Lung (tissue), 12 donors: ENCODE results near the gene TNS3. TPM values are rescaled to one million over a fixed set of nuclear protein-coding genes. Genes with fewer than 3 reads are reported as not detected.

ENCODE experiments used
- ATAC-seq: fragments of 200-7000 bp; cut with Tn5 transposase; one replicate; pipeline ENCODE4 v1.9.1; 2020; ENCODE audit warnings: moderate number of reproducible peaks; ENCODE audit not compliant: insufficient read depth, low FRiP score
- DNase-seq, 3 donors: peaks; one replicate each; pipeline ENCODE4 v3.0.0-alpha.2; 2013 to 2017
- H3K27ac ChIP-seq, 2 donors: one replicate each; pipeline ENCODE4 v1.5.1; 2013; ENCODE audit warnings: mild to moderate bottlenecking in 2 of 2, moderate library complexity in 2 of 2, control low read depth in 1 of 2, inconsistent platforms in 1 of 2, low read depth in 1 of 2, low read length in 1 of 2
- H3K27me3 ChIP-seq, 3 donors: one replicate each; pipeline ENCODE4 v1.5.1; 2013; ENCODE audit warnings: low read length in 2 of 3; ENCODE audit not compliant: control insufficient read depth in 3 of 3, insufficient read depth in 3 of 3
- H3K36me3 ChIP-seq, 4 donors: one replicate each; pipeline ENCODE4 v1.5.1; 2013; ENCODE audit warnings: low read length in 4 of 4, mild to moderate bottlenecking in 1 of 4, moderate library complexity in 1 of 4; ENCODE audit not compliant: control insufficient read depth in 4 of 4, insufficient read depth in 4 of 4
- H3K4me1 ChIP-seq, 5 donors: one replicate each; pipeline ENCODE4 v1.5.1; 2013; ENCODE audit warnings: low read length in 5 of 5, mild to moderate bottlenecking in 2 of 5, moderate library complexity in 1 of 5; ENCODE audit not compliant: control insufficient read depth in 5 of 5, insufficient read depth in 5 of 5
- H3K4me3 ChIP-seq: one replicate; pipeline ENCODE4 v1.5.1; 2013; ENCODE audit warnings: mild to moderate bottlenecking, control low read depth, moderate library complexity
- H3K9ac ChIP-seq, 2 donors: one replicate each; pipeline ENCODE4 v1.5.1; 2013; ENCODE audit warnings: low read length in 2 of 2, control low read depth in 1 of 2; ENCODE audit not compliant: insufficient read depth in 1 of 2
- H3K9me3 ChIP-seq, 4 donors: one replicate each; pipeline ENCODE4 v1.5.1; 2013; ENCODE audit warnings: low read length in 3 of 4, mild to moderate bottlenecking in 1 of 4, moderate library complexity in 1 of 4; ENCODE audit not compliant: control insufficient read depth in 4 of 4, insufficient read depth in 3 of 4
- WGBS, 2 donors: extraction: QIAGEN DNeasy Blood & Tissue Kit; methylation state at CpG; one replicate each; pipeline ENCODE4 v1.1.7; 2013; 5-methylcytosine and 5-hydroxymethylcytosine counted together
- polyA plus RNA-seq, 2 donors: library from polyadenylated mRNA; stranded (reverse); fragments of 200-250 nt; gene quantifications; one replicate each; pipeline ENCODE4 v1.2.1, GENCODE V29; 2013
- total RNA-seq, 2 donors: library from RNA; depleted of rRNA in 1 of 2; stranded (reverse); fragments of >200 nt in 1 of 2; gene quantifications; one replicate each; pipeline ENCODE4 v1.2.1, GENCODE V29; 2014 to 2021
- TF ChIP-seq, protein P1 (sequence below): IDR thresholded peaks from 2 replicates; pipeline ENCODE4 v1.5.1; 2012; ENCODE audit warnings: mild to moderate bottlenecking; ENCODE audit errors: control extremely low read depth, extremely low read depth
- donor health status: control.
- donor health status: control.
- donor health status: Bipolar disorder and iron deficiency.
- donor health status: healthy.
- donor health status: DM: yes; HTN: yes; CAD: no.

The TNS3 gene
- total and polyA plus RNA-seq, 4 donors: 23.8 to 140 (median 85.7) TPM

DNA sequence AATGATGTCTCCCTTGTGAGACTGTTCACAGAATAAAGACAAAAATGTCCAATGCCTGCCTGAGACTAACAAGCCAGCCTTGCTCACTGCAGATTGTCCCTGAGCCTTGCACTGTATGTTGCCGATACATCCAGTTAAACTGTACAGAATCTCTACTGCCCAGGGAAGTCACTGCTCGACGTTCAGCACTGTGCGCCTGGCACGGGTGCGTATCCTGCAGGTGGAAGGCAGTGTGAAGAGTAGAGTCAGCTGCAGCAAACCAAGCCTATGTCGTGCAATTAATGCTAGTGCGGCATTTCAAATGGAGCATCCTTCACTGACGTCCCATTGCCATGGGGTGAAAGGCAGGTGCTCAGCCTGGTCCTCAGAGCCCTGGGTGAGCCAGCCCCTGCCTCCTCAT, 132.9 kb downstream of the TNS3 start:
- no peaks in the 10 kb centered on the region for H3K27me3 ChIP-seq
- H3K27ac ChIP-seq: no peak overlapping the region
- ATAC-seq (no peak), DNase-seq (no peak)
- TF ChIP-seq, protein P1, sequence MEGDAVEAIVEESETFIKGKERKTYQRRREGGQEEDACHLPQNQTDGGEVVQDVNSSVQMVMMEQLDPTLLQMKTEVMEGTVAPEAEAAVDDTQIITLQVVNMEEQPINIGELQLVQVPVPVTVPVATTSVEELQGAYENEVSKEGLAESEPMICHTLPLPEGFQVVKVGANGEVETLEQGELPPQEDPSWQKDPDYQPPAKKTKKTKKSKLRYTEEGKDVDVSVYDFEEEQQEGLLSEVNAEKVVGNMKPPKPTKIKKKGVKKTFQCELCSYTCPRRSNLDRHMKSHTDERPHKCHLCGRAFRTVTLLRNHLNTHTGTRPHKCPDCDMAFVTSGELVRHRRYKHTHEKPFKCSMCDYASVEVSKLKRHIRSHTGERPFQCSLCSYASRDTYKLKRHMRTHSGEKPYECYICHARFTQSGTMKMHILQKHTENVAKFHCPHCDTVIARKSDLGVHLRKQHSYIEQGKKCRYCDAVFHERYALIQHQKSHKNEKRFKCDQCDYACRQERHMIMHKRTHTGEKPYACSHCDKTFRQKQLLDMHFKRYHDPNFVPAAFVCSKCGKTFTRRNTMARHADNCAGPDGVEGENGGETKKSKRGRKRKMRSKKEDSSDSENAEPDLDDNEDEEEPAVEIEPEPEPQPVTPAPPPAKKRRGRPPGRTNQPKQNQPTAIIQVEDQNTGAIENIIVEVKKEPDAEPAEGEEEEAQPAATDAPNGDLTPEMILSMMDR: no peak
- H3K36me3 ChIP-seq: peaks cover 0 to 4% (median 0%) of the 10 kb centered on the region in 4 donors
- WGBS, 2 donors: 95 to 97% methylated on average over 9 of the region's 9 CpGs
- H3K9me3 ChIP-seq: no peaks in the 10 kb centered on the region
- no peak overlapping the region for H3K9ac ChIP-seq
- peaks cover 11 to 26% (median 12%) of the 10 kb centered on the region in 5 donors for H3K4me1 ChIP-seq
- H3K4me3 ChIP-seq: no peak overlapping the region

DNA sequence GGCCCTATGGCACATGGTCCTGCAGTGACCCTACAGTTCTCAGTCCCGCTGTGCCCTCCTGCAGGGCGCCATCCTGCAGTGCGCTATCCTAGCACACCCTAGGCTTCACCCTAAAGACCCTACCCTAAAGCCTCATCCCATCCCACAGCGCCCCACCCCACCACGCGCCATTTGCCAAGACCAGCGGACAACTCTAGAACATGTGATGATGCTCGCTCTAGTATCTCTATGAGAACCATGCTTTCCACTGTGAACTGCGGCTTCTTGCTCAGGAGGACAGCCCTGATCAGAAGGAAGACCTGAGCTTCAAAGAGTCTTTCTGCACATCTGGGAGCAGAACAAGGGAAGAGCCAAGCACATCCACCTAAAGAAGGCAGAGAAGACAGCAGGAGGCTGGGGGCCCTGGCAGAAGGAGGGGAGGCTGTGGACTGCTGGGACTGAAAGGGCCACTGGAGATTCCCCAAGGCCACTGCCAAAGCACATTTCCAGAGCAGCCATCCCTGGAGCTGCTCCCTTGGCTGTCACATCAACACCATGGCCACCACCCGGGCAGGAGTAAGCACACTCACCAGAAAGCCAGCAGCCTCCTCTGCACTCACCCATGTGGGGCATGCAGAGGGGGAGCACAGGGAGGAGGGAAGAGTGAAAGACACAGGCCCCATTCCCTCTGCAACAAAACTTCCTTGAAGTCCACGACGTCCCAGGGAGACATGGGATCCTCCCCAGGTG, 134.1 kb downstream of the TNS3 start:
- no peak for ATAC-seq

DNA sequence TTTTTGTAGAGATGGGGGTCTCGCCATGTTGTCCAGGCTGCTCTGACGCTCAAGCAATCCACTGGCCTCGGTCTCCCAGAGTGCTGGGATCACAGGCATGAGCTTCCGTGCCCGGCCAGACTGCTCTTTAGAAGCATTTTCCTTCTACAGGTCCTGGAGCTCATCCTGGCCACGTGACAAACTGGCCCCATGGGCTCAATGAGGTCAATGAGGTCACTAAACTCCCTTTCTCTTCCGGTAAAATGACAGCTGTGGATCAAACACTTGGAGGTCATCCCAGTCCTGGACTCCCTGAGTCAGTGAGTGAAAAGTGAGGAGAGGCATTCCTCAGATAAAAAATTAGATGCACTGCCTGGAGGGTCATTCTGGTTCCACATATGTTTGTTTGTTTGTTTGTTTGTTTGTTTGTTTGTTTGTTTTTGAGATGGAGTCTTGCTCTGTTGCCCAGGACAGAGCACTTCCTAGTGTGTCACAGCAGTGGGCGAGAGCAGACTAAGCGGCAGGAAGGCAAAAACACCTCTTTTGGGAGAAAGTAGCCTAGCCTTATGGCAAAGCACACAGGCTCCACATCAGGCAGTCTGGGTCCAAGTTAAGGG, 134.9 kb downstream of the TNS3 start:
- H3K4me3 ChIP-seq: no peak overlapping the region
- no peaks in the 10 kb centered on the region for H3K9me3 ChIP-seq
- DNase-seq: no peak
- no peaks in the 10 kb centered on the region for H3K27me3 ChIP-seq
- peaks cover 3 to 9% (median 8%) of the 10 kb centered on the region in 5 donors for H3K4me1 ChIP-seq
- peaks cover 0 to 4% (median 0%) of the 10 kb centered on the region in 4 donors for H3K36me3 ChIP-seq
- 75 to 84% methylated on average over 9 of the region's 9 CpGs for WGBS, 2 donors
- H3K9ac ChIP-seq: no peak overlapping the region
- ATAC-seq: no peak
- no peak overlapping the region for H3K27ac ChIP-seq
- TF ChIP-seq, protein P1: no peak

More for the DNA sequence above, 134.1 kb downstream of the TNS3 start:
- TF ChIP-seq, protein P1: no peak
- Histone ChIP-seq H3K4me1 (peaks cover 3 to 14% (median 8%) of the 10 kb centered on the region in 5 donors), H3K27me3 (no peaks in the 10 kb centered on the region), H3K4me3 (no peak overlapping the region), H3K36me3 (peaks cover 0 to 4% (median 0%) of the 10 kb centered on the region in 4 donors), H3K9me3 (no peaks in the 10 kb centered on the region), H3K27ac (peak overlapping the region in 1 of 2 donors; percentile 28), H3K9ac (no peak overlapping the region)
- DNase-seq: no peak
- WGBS, 2 donors: 90 to 96% methylated on average over 12 of the region's 12 CpGs
